Neural progenitor cell (in vitro differentiated cells): ENCODE measurements around the gene TACC3. TPM values are rescaled to one million over a fixed set of nuclear protein-coding genes. Genes with fewer than 3 reads are reported as not detected.

Source experiments
- DNase-seq: peaks from one replicate; pipeline ENCODE4 v3.0.0-alpha.2; 2016; ENCODE audit warnings: low spot score
- H2AFZ ChIP-seq: fragments of 200-600 bp; sonication (generic); replicated peaks from 2 replicates; pipeline ENCODE4 v1.6.1; 2016; ENCODE audit warnings: antibody characterized with exemption
- H3F3A ChIP-seq: fragments of 200-600 bp; sonication (generic); 2 replicates; pipeline ENCODE4 v1.6.1; 2016; ENCODE audit warnings: antibody characterized with exemption, low read depth
- H3K27ac ChIP-seq: fragments of 200-600 bp; sonication (generic); 2 replicates; pipeline ENCODE4 v1.5.1; 2016; ENCODE audit warnings: mild to moderate bottlenecking
- H3K27me3 ChIP-seq: fragments of 200-600 bp; sonication (generic); 2 replicates; pipeline ENCODE4 v1.6.1; 2016; ENCODE audit warnings: mild to moderate bottlenecking, moderate library complexity
- H3K36me3 ChIP-seq: fragments of 200-600 bp; sonication (generic); 2 replicates; pipeline ENCODE4 v1.5.1; 2016
- H3K4me1 ChIP-seq: fragments of 200-600 bp; sonication (generic); 2 replicates; pipeline ENCODE4 v1.6.1; 2016; ENCODE audit warnings: mixed run types
- H3K4me2 ChIP-seq: fragments of 200-600 bp; sonication (generic); 2 replicates; pipeline ENCODE4 v1.6.1; 2016
- H3K4me3 ChIP-seq: fragments of 200-600 bp; sonication (generic); 2 replicates; pipeline ENCODE4 v1.5.1; 2016
- H3K79me2 ChIP-seq: fragments of 200-600 bp; sonication (generic); 2 replicates; pipeline ENCODE4 v1.6.1; 2016; ENCODE audit warnings: low read depth
- H3K9ac ChIP-seq: fragments of 200-600 bp; sonication (generic); 2 replicates; pipeline ENCODE4 v1.6.1; 2016
- H3K9me3 ChIP-seq: fragments of 200-600 bp; sonication (generic); 2 replicates; pipeline ENCODE4 v1.5.1; 2016; ENCODE audit warnings: low read depth
- H4K20me1 ChIP-seq: fragments of 200-600 bp; sonication (generic); 2 replicates; pipeline ENCODE4 v1.6.1; 2016; ENCODE audit warnings: low read depth
- H3K27ac Mint-ChIP-seq: 3 replicates; pipeline ENCODE4 v1.8.0; 2021; ENCODE audit warnings: mixed read lengths
- H3K27me3 Mint-ChIP-seq: 2 replicates; pipeline ENCODE4 v1.8.0; 2022; ENCODE audit warnings: low read depth, mild to moderate bottlenecking, inconsistent platforms, moderate library complexity, mixed read lengths; ENCODE audit not compliant: insufficient read depth
- H3K36me3 Mint-ChIP-seq: 3 replicates; pipeline ENCODE4 v1.8.0; 2021; ENCODE audit warnings: mixed read lengths
- H3K4me1 Mint-ChIP-seq: 3 replicates; pipeline ENCODE4 v1.8.0; 2021; ENCODE audit warnings: mixed read lengths
- H3K4me3 Mint-ChIP-seq: 3 replicates; pipeline ENCODE4 v1.8.0; 2021; ENCODE audit warnings: mild to moderate bottlenecking, moderate library complexity, mixed read lengths
- H3K9me3 Mint-ChIP-seq: 3 replicates; pipeline ENCODE4 v1.8.0; 2020; ENCODE audit warnings: mixed read lengths
- CTCF ChIP-seq: fragments of 200-600 bp; sonication (generic); IDR thresholded peaks from 2 replicates; pipeline ENCODE4 v1.5.1; 2017; ENCODE audit warnings: antibody characterized with exemption, mild to moderate bottlenecking
- EZH2 ChIP-seq: fragments of 200-600 bp; sonication (generic); IDR thresholded peaks from 2 replicates; pipeline ENCODE4 v1.6.1; 2017; ENCODE audit warnings: antibody characterized with exemption, mild to moderate bottlenecking, moderate library complexity
- EZH2phosphoT487 ChIP-seq: fragments of 200-600 bp; sonication (generic); IDR thresholded peaks from 2 replicates; pipeline ENCODE4 v1.6.1; 2017; ENCODE audit warnings: antibody characterized with exemption
- total RNA-seq: library from RNA; depleted of rRNA; stranded (reverse); fragments of >200 nt; gene quantifications from 2 replicates; pipeline ENCODE4 v1.2.3, GENCODE V29; 2015; ENCODE audit warnings: low replicate concordance

Gene TACC3
- total RNA-seq, 1 donor from 2014 or later = 68.4 TPM

GRCh38 chr4:1736812-1737211, 15.5 kb downstream of the TACC3 start:
- Histone ChIP-seq H3K27ac (no peak overlapping the region), H3F3A (peaks cover 11% of the 10 kb centered on the region), H3K9me3 (no peaks in the 10 kb centered on the region), H2AFZ (no peak overlapping the region), H3K4me2 (no peak overlapping the region), H3K36me3 (no peaks in the 10 kb centered on the region), H3K27me3 (no peaks in the 10 kb centered on the region), H4K20me1 (peaks cover 19% of the 10 kb centered on the region), H3K9ac (no peak overlapping the region), H3K79me2 (peaks cover 7% of the 10 kb centered on the region), H3K4me1 (no peaks in the 10 kb centered on the region), H3K4me3 (no peak overlapping the region)
- Mint-ChIP-seq H3K36me3 (peaks cover 37% of the 10 kb centered on the region), H3K4me1 (no peaks in the 10 kb centered on the region), H3K27me3 (peaks cover 10% of the 10 kb centered on the region), H3K9me3 (no peaks in the 10 kb centered on the region), H3K27ac (no peak overlapping the region), H3K4me3 (no peak overlapping the region)
- DNase-seq = no peak
- TF ChIP-seq CTCF (no peak), EZH2 (no peak), EZH2phosphoT487 (no peak)

GRCh38 chr4:1737666-1738065, 16.3 kb downstream of the TACC3 start:
- Histone ChIP-seq H3K79me2 (peaks cover 6% of the 10 kb centered on the region), H3K9me3 (no peaks in the 10 kb centered on the region), H3K36me3 (no peaks in the 10 kb centered on the region), H3K27ac (no peak overlapping the region), H3K9ac (no peak overlapping the region), H4K20me1 (peaks cover 18% of the 10 kb centered on the region), H3K4me2 (no peak overlapping the region), H3K4me1 (no peaks in the 10 kb centered on the region), H3F3A (peaks cover 14% of the 10 kb centered on the region), H3K4me3 (no peak overlapping the region), H3K27me3 (no peaks in the 10 kb centered on the region), H2AFZ (no peak overlapping the region)
- H3K36me3 Mint-ChIP-seq = peaks cover 37% of the 10 kb centered on the region
- H3K27me3 Mint-ChIP-seq = peaks cover 10% of the 10 kb centered on the region
- no peaks in the 10 kb centered on the region for H3K9me3 Mint-ChIP-seq
- TF ChIP-seq EZH2phosphoT487 (no peak), CTCF (no peak), EZH2 (no peak)
- H3K27ac Mint-ChIP-seq = no peak overlapping the region
- no peaks in the 10 kb centered on the region for H3K4me1 Mint-ChIP-seq
- H3K4me3 Mint-ChIP-seq = no peak overlapping the region
- DNase-seq = no peak

- Mint-ChIP-seq H3K4me1 (no peaks in the 10 kb centered on the region), H3K36me3 (peaks cover 30% of the 10 kb centered on the region), H3K27me3 (peaks cover 10% of the 10 kb centered on the region), H3K27ac (no peak overlapping the region), H3K4me3 (no peak overlapping the region), H3K9me3 (no peaks in the 10 kb centered on the region)
- H3F3A ChIP-seq = peaks cover 7% of the 10 kb centered on the region
- H3K4me3 ChIP-seq = no peak overlapping the region
- peaks cover 10% of the 10 kb centered on the region for H4K20me1 ChIP-seq
- peaks cover 3% of the 10 kb centered on the region for H3K79me2 ChIP-seq
- no peaks in the 10 kb centered on the region for H3K4me1 ChIP-seq
- no peaks in the 10 kb centered on the region for H3K36me3 ChIP-seq
- TF ChIP-seq EZH2phosphoT487 (no peak), CTCF (no peak), EZH2 (no peak)
- no peak overlapping the region for H3K27ac ChIP-seq
- H3K9ac ChIP-seq = no peak overlapping the region
- no peaks in the 10 kb centered on the region for H3K9me3 ChIP-seq
- no peak overlapping the region for H3K4me2 ChIP-seq
- no peak for DNase-seq
- no peaks in the 10 kb centered on the region for H3K27me3 ChIP-seq
- H2AFZ ChIP-seq = no peak overlapping the region
These were observed 17.1 kb downstream of the TACC3 start for GRCh38 chr4:1738410-1738809.
